ENCODE results near the gene SSBP3. TPM values are rescaled to one million over a fixed set of nuclear protein-coding genes. Genes with fewer than 3 reads are reported as not detected.

The SSBP3 gene
- total RNA-seq, 2 experiments from 2014 or later: 62.2 to 63.2 TPM

DNA sequence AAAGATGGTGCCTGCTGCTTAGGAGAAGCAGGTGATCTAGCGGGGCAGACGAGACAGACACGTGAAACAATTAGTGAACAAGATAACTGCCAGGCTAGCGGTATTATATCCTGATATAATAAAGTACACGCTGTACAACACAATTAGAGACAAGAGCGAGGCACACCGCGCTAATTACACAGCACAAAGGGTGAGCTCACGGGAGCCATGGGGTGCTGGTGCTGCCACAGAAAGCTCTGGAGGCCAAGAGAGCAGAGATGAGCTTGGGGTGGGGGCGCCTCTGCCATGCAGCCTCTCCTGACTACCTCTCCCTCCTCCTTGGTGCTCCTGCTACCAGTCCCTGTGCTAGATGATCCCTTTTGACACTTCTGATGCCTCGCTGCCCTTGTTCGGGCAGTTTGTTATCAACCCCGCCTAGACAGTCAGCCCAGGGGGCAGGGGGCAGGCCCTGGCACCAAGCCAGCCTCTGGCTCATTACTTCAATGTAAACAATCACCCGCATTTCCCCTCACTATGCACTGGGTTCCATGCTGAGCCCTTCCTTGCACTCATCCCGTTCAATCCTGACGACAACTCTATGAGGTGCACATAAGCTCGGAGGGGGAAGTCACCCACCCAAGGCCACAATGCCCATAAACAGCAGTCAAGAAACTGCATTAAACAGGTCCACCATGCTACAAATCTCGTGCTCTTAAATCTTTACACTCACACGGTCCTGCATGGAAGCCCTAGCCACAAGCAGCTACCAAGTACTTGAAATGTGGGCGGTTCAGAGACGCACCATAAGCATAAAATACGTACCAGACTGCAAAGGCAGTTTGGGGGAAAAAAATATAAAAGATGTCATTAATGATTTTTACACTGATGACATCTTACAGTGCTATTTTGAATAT lies 103.0 kb downstream of the SSBP3 start:
- ChIA-PET CTCF (no interaction called here), POLR2A (no interaction called here)

DNA sequence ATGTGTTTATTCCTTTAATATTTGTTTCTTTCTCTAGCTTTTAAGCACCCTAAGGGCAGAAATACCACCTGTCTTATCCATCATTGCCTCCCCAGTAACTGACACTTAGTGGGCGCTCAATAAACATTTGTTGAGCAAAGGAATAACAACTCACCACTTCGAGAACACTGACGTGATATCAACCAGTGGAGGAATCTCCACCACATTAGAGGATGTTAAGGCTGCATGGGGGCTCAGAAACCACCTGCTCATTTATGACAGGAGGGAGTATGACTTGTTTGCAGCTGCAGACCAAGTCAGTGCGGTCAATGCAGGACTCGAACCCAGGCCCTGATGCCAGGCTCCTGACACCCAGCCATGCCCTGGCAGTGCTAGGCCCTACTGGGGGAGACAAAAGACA lies 103.6 kb downstream of the SSBP3 start:
- ChIA-PET POLR2A (no interaction called here), CTCF (no interaction called here)

- CTCF ChIA-PET: no interaction called here
- POLR2A ChIA-PET: no interaction called here
These were observed 104.7 kb downstream of the SSBP3 start for GRCh38 chr1:54301497-54301896.

- CTCF ChIA-PET: interaction anchor here (0.5 to 1.2 kb wide), 2 partner anchors 12 to 189 kb away, joined by 3 read pairs; no protein-coding TSS in a partner anchor
These were observed 105.8 kb downstream of the SSBP3 start for GRCh38 chr1:54300401-54300800.

GRCh38 chr1:54299037-54299436 lies 107.2 kb downstream of the SSBP3 start:
- ChIA-PET POLR2A (no interaction called here), CTCF (no interaction called here)

More at GRCh38 chr1:54300401-54300800, 105.8 kb downstream of the SSBP3 start:
- POLR2A ChIA-PET: no interaction called here

GRCh38 chr1:54298284-54299033 lies 107.7 kb downstream of the SSBP3 start:
- CTCF ChIA-PET: no interaction called here
- POLR2A ChIA-PET: no interaction called here

DNA sequence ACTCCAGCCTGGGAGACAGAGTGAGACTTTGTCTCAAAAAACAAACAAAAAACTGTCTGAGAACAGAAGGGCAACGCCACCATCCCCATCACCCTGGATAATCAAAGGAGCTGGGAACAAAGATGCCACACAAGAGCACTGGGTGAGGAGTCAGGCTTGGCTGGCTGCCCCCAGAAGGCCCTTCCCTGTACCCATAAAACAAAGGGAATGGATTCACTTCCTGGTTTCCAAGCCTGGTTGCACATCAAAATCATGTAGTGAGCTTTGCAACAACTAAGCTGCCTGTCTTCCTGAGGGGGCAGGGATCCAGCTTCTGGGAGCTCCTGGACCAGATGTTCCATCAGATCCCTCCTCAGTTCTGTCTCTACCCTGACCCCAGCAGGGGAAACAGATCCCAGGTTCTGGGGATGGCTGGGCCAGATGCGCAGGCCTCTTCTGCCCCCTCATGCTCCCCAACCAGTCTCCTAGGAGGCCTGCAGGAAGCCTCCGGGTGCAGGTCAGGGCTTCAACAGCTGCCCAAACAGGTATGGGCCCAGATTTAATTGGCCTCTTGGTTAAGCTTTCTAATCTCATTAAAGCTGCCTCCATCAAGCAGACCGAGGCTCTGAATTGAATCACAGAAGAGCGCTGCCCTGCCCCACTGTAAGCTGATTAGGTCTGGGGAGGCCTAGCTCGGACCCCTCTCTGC lies 108.5 kb downstream of the SSBP3 start:
- CTCF ChIA-PET: no interaction called here
- POLR2A ChIA-PET: no interaction called here

- ChIA-PET POLR2A (no interaction called here), CTCF (no interaction called here)
These were observed 109.5 kb downstream of the SSBP3 start for GRCh38 chr1:54296666-54297065.

GRCh38 chr1:54294887-54295286 lies 111.3 kb downstream of the SSBP3 start:
- ChIA-PET CTCF (no interaction called here), POLR2A (interaction anchor here (0.5 to 0.6 kb wide), 2 partner anchors 73 to 89 kb away, joined by 4 to 14 read pairs; no protein-coding TSS in a partner anchor)

- ChIA-PET POLR2A (no interaction called here), CTCF (no interaction called here)
These were observed 113.9 kb downstream of the SSBP3 start for GRCh38 chr1:54292002-54292911.

DNA sequence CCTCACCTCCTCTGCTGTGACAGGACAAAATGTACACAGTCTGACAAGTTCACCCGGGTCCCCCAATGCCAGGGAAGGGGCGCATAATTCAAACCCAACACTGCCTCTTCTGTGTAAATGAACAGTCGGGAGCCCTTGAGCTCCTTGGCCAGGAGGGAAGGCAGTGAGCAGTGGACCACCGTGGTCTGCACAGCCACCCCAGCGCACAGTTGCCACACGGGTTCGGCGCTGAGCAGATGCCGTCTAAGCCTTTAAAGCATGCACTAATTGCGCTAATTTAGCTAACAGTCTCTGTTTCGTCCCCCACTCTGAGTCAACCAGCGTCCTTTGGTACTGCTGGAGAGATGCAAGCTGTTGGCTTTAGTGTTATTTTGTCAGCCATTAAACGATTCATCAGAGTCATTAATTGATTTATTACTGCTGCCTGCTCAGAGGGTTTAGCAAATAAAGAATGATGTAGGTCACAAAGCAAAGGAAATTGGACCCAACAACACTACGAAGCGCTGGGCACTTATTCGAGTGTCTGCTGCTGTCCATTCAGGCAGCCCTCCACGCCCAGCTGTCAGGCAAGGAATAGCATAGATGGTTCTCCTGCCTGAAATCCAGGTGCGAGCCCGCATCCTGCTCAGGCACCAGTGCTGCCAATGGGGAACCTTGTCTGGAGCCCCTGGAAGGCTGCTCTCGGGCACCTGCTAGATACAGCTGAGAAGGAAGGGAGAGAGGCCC lies 114.8 kb downstream of the SSBP3 start:
- CTCF ChIA-PET: interaction anchor here (0.9 kb wide), 1 partner anchor 137 kb away, joined by 6 read pairs; no protein-coding TSS in a partner anchor
- POLR2A ChIA-PET: interaction anchor here (1.1 kb wide), 1 partner anchor 454 kb away, joined by 4 read pairs; the partner anchor contains the start of gene NDC1

- ChIA-PET CTCF (interaction anchor here (0.9 kb wide), 1 partner anchor 137 kb away, joined by 6 read pairs; no protein-coding TSS in a partner anchor), POLR2A (interaction anchor here (1.1 kb wide), 1 partner anchor 453 kb away, joined by 4 read pairs; the partner anchor contains the start of gene NDC1)
These were observed 115.5 kb downstream of the SSBP3 start for GRCh38 chr1:54290506-54291184.

- CTCF ChIA-PET: no interaction called here
- POLR2A ChIA-PET: interaction anchor here (0.6 kb wide), 1 partner anchor 23 kb away, joined by 3 read pairs; no protein-coding TSS in a partner anchor
These were observed 116.4 kb downstream of the SSBP3 start for GRCh38 chr1:54289712-54290233.

DNA sequence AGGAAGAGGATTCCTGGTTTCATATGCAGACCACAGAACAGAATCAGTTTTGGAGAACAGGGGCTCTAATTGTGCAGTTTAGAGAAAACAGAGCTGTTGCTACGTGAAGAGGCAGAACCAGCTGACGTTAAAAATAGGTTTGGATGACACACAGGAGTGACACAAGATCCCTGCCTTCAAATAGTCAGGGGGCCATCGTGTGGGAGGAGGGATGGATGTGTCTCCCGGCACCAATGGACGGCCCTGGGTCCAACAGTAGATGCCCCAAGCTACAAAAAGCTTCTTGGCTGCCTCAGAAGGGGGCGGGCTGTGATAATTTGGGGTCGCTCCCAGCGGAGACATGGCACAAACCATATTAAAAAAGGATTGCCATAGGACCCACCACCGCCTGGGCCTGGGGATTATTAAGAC lies 118.4 kb downstream of the SSBP3 start:
- ChIA-PET CTCF (interaction anchor here (0.9 to 1.0 kb wide), 2 partner anchors 12 to 116 kb away, joined by 3 read pairs; no protein-coding TSS in a partner anchor), POLR2A (interaction anchor here (0.8 to 1.2 kb wide), 2 partner anchors 25 to 202 kb away, joined by 3 to 7 read pairs; no protein-coding TSS in a partner anchor)

DNA sequence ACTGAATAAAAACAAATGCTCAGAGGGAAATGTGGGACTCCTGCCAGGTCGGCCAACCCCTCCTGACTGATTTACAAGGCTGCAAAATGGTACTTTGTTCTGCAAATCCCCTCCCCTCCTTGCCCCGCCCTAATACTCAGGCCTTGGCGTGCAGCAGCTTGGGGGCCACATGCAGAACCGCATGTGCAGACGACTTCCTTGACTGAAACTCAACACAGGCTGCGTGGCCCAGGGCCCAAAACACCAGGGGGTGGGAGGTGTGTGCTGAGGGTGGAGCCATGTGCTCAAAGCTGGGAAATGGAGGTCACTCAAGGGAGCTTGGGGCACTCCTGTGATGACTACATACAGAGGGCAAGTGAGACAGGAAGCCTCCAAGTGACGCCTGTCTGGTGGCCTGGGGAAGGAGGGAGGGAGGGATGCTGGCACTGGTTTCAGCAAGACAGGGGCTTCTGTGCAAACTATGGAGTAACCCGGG lies 119.0 kb downstream of the SSBP3 start:
- POLR2A ChIA-PET: interaction anchor here (1.2 kb wide), 1 partner anchor 202 kb away, joined by 7 read pairs; no protein-coding TSS in a partner anchor
- CTCF ChIA-PET: no interaction called here

DNA sequence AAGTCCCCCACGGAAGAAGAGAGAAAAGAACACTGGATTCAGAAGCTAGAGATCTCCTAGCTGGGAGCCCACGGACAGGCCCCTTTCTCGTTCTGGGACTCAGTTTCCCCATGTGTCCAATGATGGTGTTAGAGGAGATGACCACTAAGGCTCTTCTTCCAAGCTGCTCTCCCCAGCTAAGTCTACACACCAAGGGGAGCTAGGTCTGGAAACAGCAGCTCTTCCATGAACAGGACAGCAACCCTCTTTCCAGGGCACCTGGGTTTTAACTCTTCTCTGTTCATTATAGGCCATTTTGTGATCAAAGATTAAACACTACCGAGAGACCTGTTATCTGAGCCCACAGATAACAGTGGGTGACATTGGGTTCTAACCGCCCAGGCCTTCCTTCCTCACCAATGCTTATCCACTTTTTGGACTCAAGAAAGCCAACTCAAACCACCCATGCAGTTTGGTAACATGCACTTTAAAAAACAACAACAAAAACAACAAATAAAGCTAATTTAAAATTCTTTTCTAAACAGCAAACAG lies 120.3 kb downstream of the SSBP3 start:
- ChIA-PET POLR2A (interaction anchor here (0.6 to 1.3 kb wide), 2 partner anchors 86 to 203 kb away, joined by 3 to 6 read pairs; partner anchors contain the start of genes CYB5RL and MRPL37), CTCF (interaction anchor here (0.7 to 1.2 kb wide), 2 partner anchors 186 to 203 kb away, joined by 3 read pairs; no protein-coding TSS in a partner anchor)
